Thoracic aorta (tissue), 2 donors: ENCODE measurements around the gene KRTAP9-1. TPM values are rescaled to one million over a fixed set of nuclear protein-coding genes. Genes with fewer than 3 reads are reported as not detected.

ENCODE experiments used
- ATAC-seq: fragments of 150-250 bp; one replicate; pipeline ENCODE4 v1.8.0; 2017; ENCODE audit warnings: low read depth; ENCODE audit not compliant: insufficient number of reproducible peaks, low FRiP score
- DNase-seq: peaks from one replicate; pipeline ENCODE4 v3.0.0-alpha.2; 2020; ENCODE audit warnings: low spot score
- H3K27ac ChIP-seq, 2 donors: fragments of 200-600 bp; sonication (generic); 1 replicate in 1 of 2; 2 replicates in 1 of 2; pipeline ENCODE4 v1.5.1; 2016; ENCODE audit warnings: mild to moderate bottlenecking in 2 of 2, moderate library complexity in 2 of 2
- H3K27me3 ChIP-seq: fragments of 200-600 bp; sonication (generic); replicated peaks from 2 replicates; pipeline ENCODE4 v1.6.0; 2016; ENCODE audit warnings: mild to moderate bottlenecking; ENCODE audit not compliant: insufficient read depth
- H3K36me3 ChIP-seq: fragments of 200-600 bp; sonication (generic); one replicate; pipeline ENCODE4 v1.5.1; 2016
- H3K4me1 ChIP-seq, 2 donors: fragments of 200-600 bp; sonication (generic); 1 replicate in 1 of 2; 2 replicates in 1 of 2; pipeline versions ENCODE4 v1.5.1 to v1.6.0; 2016; ENCODE audit warnings: low read depth in 2 of 2, mild to moderate bottlenecking in 1 of 2; ENCODE audit not compliant: control insufficient read depth in 1 of 2
- H3K4me3 ChIP-seq: fragments of 200-600 bp; sonication (generic); 2 replicates; pipeline ENCODE4 v1.5.1; 2016; ENCODE audit warnings: mild to moderate bottlenecking
- H3K9me3 ChIP-seq: fragments of 200-600 bp; sonication (generic); 2 replicates; pipeline ENCODE4 v1.5.1; 2016
- total RNA-seq, 2 donors: library from RNA; depleted of rRNA; stranded (reverse); fragments of >200 nt; gene quantifications; one replicate each; pipeline versions ENCODE4 v1.1.0 to v1.2.3, GENCODE V29; 2016
- TF ChIP-seq, protein P1 (sequence below): fragments of 200-600 bp; sonication (generic); IDR thresholded peaks from one replicate; pipeline ENCODE4 v1.5.1; 2019; ENCODE audit warnings: antibody characterized with exemption

Gene KRTAP9-1
- total RNA-seq, 2 donors from 2014 or later: not detected

DNA sequence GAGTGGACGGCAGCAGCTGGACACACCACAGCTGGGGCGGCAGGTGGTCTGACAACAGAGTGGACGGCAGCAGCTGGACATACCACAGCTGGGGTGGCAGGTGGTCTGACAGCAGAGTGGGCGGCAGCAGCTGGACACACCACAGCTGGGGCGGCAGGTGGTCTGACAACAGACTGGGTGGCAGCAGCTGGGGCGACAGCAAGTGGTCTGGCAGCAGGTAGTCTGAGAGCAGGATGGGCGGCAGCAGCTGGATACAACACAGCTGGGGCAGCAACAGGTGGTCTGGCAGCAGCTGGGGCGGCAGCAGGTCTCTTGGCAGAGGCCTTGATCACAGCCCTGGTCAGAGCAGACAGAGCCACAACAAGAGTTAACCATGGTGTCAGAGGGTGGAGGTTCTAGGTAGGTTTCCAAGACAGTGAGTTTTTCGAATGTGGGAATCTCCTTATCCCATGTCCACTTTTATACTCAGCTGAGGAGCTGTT lies 5.2 kb upstream of the KRTAP9-1 start, which contains the start of gene KRTAP4-1:
Gene KRTAP4-1, minus strand, starts transcription at position 432 of the 482 bp plus-strand sequence. Its CDS starts 57 bp downstream, at position 375.
- TF ChIP-seq, protein P1, sequence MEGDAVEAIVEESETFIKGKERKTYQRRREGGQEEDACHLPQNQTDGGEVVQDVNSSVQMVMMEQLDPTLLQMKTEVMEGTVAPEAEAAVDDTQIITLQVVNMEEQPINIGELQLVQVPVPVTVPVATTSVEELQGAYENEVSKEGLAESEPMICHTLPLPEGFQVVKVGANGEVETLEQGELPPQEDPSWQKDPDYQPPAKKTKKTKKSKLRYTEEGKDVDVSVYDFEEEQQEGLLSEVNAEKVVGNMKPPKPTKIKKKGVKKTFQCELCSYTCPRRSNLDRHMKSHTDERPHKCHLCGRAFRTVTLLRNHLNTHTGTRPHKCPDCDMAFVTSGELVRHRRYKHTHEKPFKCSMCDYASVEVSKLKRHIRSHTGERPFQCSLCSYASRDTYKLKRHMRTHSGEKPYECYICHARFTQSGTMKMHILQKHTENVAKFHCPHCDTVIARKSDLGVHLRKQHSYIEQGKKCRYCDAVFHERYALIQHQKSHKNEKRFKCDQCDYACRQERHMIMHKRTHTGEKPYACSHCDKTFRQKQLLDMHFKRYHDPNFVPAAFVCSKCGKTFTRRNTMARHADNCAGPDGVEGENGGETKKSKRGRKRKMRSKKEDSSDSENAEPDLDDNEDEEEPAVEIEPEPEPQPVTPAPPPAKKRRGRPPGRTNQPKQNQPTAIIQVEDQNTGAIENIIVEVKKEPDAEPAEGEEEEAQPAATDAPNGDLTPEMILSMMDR: no peak
- Histone ChIP-seq H3K27ac (no peak within 1 kb of the TSS), H3K27me3 (no peaks in the 10 kb centered on the region), H3K4me1 (peaks cover 0 to 1% of the 10 kb centered on the region in 2 donors), H3K9me3 (no peaks in the 10 kb centered on the region), H3K4me3 (no peak within 1 kb of the TSS), H3K36me3 (no peaks in the 10 kb centered on the region)
- DNase-seq: no peak
- ATAC-seq: no peak

DNA sequence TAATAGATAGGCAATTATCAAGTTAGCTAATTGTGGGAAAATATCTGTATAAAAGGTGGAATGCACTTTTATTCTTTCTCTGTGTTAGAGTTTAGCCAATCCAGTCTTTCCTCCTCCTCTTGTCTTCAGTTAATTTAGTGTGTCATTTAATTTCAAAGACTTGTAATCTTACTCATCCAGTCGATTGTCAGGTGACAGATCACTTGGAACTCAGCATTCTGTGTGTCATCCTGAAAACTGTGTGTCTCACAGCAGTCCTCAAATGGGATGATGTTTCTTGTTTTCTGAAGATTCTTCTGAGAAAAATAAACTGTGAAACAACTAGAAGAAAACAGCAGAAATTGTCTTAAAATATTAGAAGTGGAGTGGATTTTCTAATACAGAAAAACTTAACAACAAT lies 4.7 kb upstream of the KRTAP9-1 start:
- ATAC-seq (no peak), DNase-seq (no peak)
- Histone ChIP-seq H3K27me3 (no peaks in the 10 kb centered on the region), H3K36me3 (no peaks in the 10 kb centered on the region), H3K4me3 (no peak overlapping the region), H3K9me3 (no peaks in the 10 kb centered on the region), H3K4me1 (no peaks in the 10 kb centered on the region), H3K27ac (no peak overlapping the region)
- TF ChIP-seq, protein P1: no peak

- no peaks in the 10 kb centered on the region for H3K9me3 ChIP-seq
- no peaks in the 10 kb centered on the region for H3K36me3 ChIP-seq
- no peaks in the 10 kb centered on the region for H3K4me1 ChIP-seq
- H3K4me3 ChIP-seq: no peak overlapping the region
- ATAC-seq (no peak), DNase-seq (no peak)
- no peak overlapping the region for H3K27ac ChIP-seq
- H3K27me3 ChIP-seq: no peaks in the 10 kb centered on the region
- TF ChIP-seq, protein P1: no peak
Observed at GRCh38 chr17:41186872-41187271, 2.8 kb upstream of the KRTAP9-1 start.

- no peaks in the 10 kb centered on the region for H3K9me3 ChIP-seq
- no peak for DNase-seq
- no peaks in the 10 kb centered on the region for H3K36me3 ChIP-seq
- no peak for ATAC-seq
- no peaks in the 10 kb centered on the region for H3K27me3 ChIP-seq
- no peaks in the 10 kb centered on the region for H3K4me1 ChIP-seq
- no peak overlapping the region for H3K4me3 ChIP-seq
- TF ChIP-seq, protein P1: no peak
- no peak overlapping the region for H3K27ac ChIP-seq
Observed at GRCh38 chr17:41190328-41190727, 641 bp downstream of the KRTAP9-1 start.

DNA sequence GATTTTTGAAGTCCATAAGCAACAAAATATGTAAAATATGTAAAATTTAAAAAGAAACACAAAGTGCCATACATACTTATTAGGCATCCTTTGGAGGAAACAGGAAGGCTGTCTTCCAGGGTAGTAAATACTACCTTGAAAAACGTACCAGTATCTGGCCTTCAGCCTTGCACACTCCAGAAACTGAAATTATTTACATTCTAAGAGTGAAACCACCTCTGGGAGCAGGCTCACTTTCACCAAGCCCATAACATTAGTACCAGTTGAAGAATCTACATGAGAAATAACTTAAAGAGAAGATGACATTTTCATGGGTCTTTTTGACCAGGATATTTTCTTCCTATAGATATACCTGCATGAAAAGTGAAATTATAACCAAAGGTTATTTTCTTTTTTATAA lies 6.4 kb downstream of the KRTAP9-1 start:
- Histone ChIP-seq H3K4me1 (no peaks in the 10 kb centered on the region), H3K27me3 (no peaks in the 10 kb centered on the region), H3K27ac (no peak overlapping the region), H3K4me3 (no peak overlapping the region), H3K36me3 (no peaks in the 10 kb centered on the region), H3K9me3 (no peaks in the 10 kb centered on the region)
- DNase-seq: no peak
- TF ChIP-seq, protein P1: no peak
- ATAC-seq: no peak
